ENCODE data around the gene INO80.

Gene INO80

GRCh38 chr15:41116962-41117252, 827 bp upstream of the INO80 start:
- no peak for DNase-seq (ENCODE audit: low read depth, low spot score)
- H3K4me3 ChIP-seq (ENCODE audit: low read depth, low read length): peak overlapping the region; percentile 95
- CTCF ChIA-PET: interaction anchor here (1.0 to 2.9 kb wide), 2 partner anchors 68 to 214 kb away, joined by 3 to 9 read pairs; no protein-coding TSS in a partner anchor
- no peak for TF ChIP-seq CTCF (IDR thresholded peaks at IDR 0.05; ENCODE audit: insufficient read depth, low read length, missing control alignments)
- POLR2A ChIA-PET: interaction anchor here (0.6 to 1.5 kb wide), 6 partner anchors 11 to 223 kb away, joined by 3 to 7 read pairs (median 4); partner anchors contain the start of gene VPS18

GRCh38 chr15:41115652-41116115, 396 bp downstream of the INO80 start:
- TF ChIP-seq CTCF (IDR thresholded peaks at IDR 0.05; ENCODE audit: insufficient read depth, low read length, missing control alignments): no peak
- POLR2A ChIA-PET: interaction anchor here (0.7 to 1.5 kb wide), 5 partner anchors 11 to 221 kb away, joined by 3 to 7 read pairs (median 3); partner anchors contain the start of gene VPS18
- no peak for DNase-seq (ENCODE audit: low read depth, low spot score)
- CTCF ChIA-PET: interaction anchor here (1.0 to 2.9 kb wide), 4 partner anchors 12 to 212 kb away, joined by 3 to 9 read pairs (median 6); no protein-coding TSS in a partner anchor
- H3K4me3 ChIP-seq (ENCODE audit: low read depth, low read length): peak overlapping the region; percentile 95

GRCh38 chr15:41115161-41115651, 874 bp downstream of the INO80 start:
- TF ChIP-seq CTCF (IDR thresholded peaks at IDR 0.05; ENCODE audit: insufficient read depth, low read length, missing control alignments): peak; percentile 28
- H3K4me3 ChIP-seq (ENCODE audit: low read depth, low read length): peak overlapping the region; percentile 95
- CTCF ChIA-PET: interaction anchor here (1.0 to 2.9 kb wide), 4 partner anchors 9 to 173 kb away, joined by 3 to 9 read pairs (median 6); no protein-coding TSS in a partner anchor
- no peak for DNase-seq (ENCODE audit: low read depth, low spot score)
- POLR2A ChIA-PET: interaction anchor here (0.6 to 1.5 kb wide), 4 partner anchors 20 to 221 kb away, joined by 3 to 7 read pairs (median 4); partner anchors contain the start of gene VPS18

GRCh38 chr15:41106947-41107346, 9.1 kb downstream of the INO80 start:
- TF ChIP-seq CTCF (IDR thresholded peaks at IDR 0.05; ENCODE audit: insufficient read depth, low read length, missing control alignments): no peak
- POLR2A ChIA-PET: no interaction called here
- no peak overlapping the region for H3K4me3 ChIP-seq (ENCODE audit: low read depth, low read length)
- DNase-seq (ENCODE audit: low read depth, low spot score): no peak
- CTCF ChIA-PET: no interaction called here

GRCh38 chr15:41105348-41106334, 10.4 kb downstream of the INO80 start:
- CTCF ChIA-PET: interaction anchor here (0.7 to 1.6 kb wide), 3 partner anchors 9 to 247 kb away, joined by 3 to 5 read pairs (median 3); no protein-coding TSS in a partner anchor
- no peak for TF ChIP-seq CTCF (IDR thresholded peaks at IDR 0.05; ENCODE audit: insufficient read depth, low read length, missing control alignments)

More at GRCh38 chr15:41105348-41106334, 10.4 kb downstream of the INO80 start:
- no peak overlapping the region for H3K4me3 ChIP-seq (ENCODE audit: low read depth, low read length)
- DNase-seq (ENCODE audit: low read depth, low spot score): no peak
- POLR2A ChIA-PET: interaction anchor here (0.9 kb wide), 1 partner anchor 11 kb away, joined by 4 read pairs; the partner anchor contains the start of gene INO80

Data from AG04449 (cell line).